Hepatocyte (in vitro differentiated cells): Measurements from ENCODE around the gene IKZF3. TPM values are rescaled to one million over a fixed set of nuclear protein-coding genes. Genes with fewer than 3 reads are reported as not detected.

Source experiments
- DNase-seq: peaks from one replicate; pipeline ENCODE4 v3.0.0-alpha.2; 2016; ENCODE audit warnings: low spot score
- H2AFZ ChIP-seq: fragments of 200-600 bp; sonication (generic); 2 replicates; pipeline ENCODE4 v1.6.0; 2016; ENCODE audit warnings: antibody characterized with exemption, mild to moderate bottlenecking
- H3K27ac ChIP-seq: fragments of 200-600 bp; sonication (generic); 2 replicates; pipeline ENCODE4 v1.5.1; 2016; ENCODE audit warnings: mild to moderate bottlenecking
- H3K27me3 ChIP-seq: fragments of 200-600 bp; sonication (generic); 2 replicates; pipeline ENCODE4 v1.6.1; 2016
- H3K36me3 ChIP-seq: fragments of 200-600 bp; sonication (generic); replicated peaks from 2 replicates; pipeline ENCODE4 v1.5.1; 2016; ENCODE audit warnings: low read depth; ENCODE audit not compliant: insufficient read depth
- H3K4me1 ChIP-seq: fragments of 200-600 bp; sonication (generic); 2 replicates; pipeline ENCODE4 v1.5.1; 2016; ENCODE audit warnings: mild to moderate bottlenecking, moderate library complexity; ENCODE audit not compliant: insufficient read depth
- H3K4me2 ChIP-seq: fragments of 200-600 bp; sonication (generic); 2 replicates; pipeline ENCODE4 v1.6.0; 2016
- H3K4me3 ChIP-seq: fragments of 200-600 bp; sonication (generic); 2 replicates; pipeline ENCODE4 v1.5.1; 2016; ENCODE audit warnings: mild to moderate bottlenecking
- H3K79me2 ChIP-seq: fragments of 200-600 bp; sonication (generic); 2 replicates; pipeline ENCODE4 v1.6.0; 2017; ENCODE audit warnings: mild to moderate bottlenecking
- H3K9me2 ChIP-seq: fragments of 200-600 bp; sonication (generic); replicated peaks from 2 replicates; pipeline ENCODE4 v1.6.0; 2017; ENCODE audit warnings: mild to moderate bottlenecking; ENCODE audit not compliant: insufficient read depth
- H3K9me3 ChIP-seq: fragments of 200-600 bp; sonication (generic); 2 replicates; pipeline ENCODE4 v1.5.1; 2016; ENCODE audit warnings: low read depth, mild to moderate bottlenecking
- H4K20me1 ChIP-seq: fragments of 200-600 bp; sonication (generic); 2 replicates; pipeline ENCODE4 v1.6.0; 2016; ENCODE audit warnings: mild to moderate bottlenecking; ENCODE audit not compliant: insufficient read depth, poor library complexity, severe bottlenecking
- EZH2 ChIP-seq: fragments of 200-600 bp; sonication (generic); IDR thresholded peaks from 2 replicates; pipeline ENCODE4 v1.6.1; 2016; ENCODE audit warnings: antibody characterized with exemption, mild to moderate bottlenecking, borderline replicate concordance
- EZH2phosphoT487 ChIP-seq: fragments of 200-600 bp; sonication (generic); IDR thresholded peaks from one replicate; pipeline ENCODE4 v1.6.1; 2018; ENCODE audit warnings: antibody characterized with exemption, mild to moderate bottlenecking, low read depth, moderate library complexity; ENCODE audit not compliant: unreplicated experiment, severe bottlenecking
- WGBS: methylation state at CpG from one replicate; pipeline ENCODE4 v1.1.6; 2016; ENCODE audit warnings: low lambda C conversion rate; ENCODE audit errors: missing lambda C conversion rate; 5-methylcytosine and 5-hydroxymethylcytosine counted together
- polyA plus RNA-seq: library from polyadenylated mRNA; unstranded; fragments of >200 nt; fragmentation: Nextera tagmentation; extraction: Ambion mirVana; gene quantifications from 2 replicates; pipeline ENCODE4 v1.2.1, GENCODE V29; 2016
- total RNA-seq: library from RNA; depleted of rRNA; stranded (reverse); fragments of >200 nt; gene quantifications from 2 replicates; pipeline ENCODE4 v1.2.3, GENCODE V29; 2014
- TF ChIP-seq, protein P1 (sequence below): fragments of 200-600 bp; sonication (generic); IDR thresholded peaks from 2 replicates; pipeline ENCODE4 v1.5.1; 2016; ENCODE audit warnings: antibody characterized with exemption, mild to moderate bottlenecking; ENCODE audit not compliant: poor library complexity

IKZF3 gene
- total and polyA plus RNA-seq, 2 experiments from 2014 or later, result under 0.01 TPM; not detected in 1

DNA sequence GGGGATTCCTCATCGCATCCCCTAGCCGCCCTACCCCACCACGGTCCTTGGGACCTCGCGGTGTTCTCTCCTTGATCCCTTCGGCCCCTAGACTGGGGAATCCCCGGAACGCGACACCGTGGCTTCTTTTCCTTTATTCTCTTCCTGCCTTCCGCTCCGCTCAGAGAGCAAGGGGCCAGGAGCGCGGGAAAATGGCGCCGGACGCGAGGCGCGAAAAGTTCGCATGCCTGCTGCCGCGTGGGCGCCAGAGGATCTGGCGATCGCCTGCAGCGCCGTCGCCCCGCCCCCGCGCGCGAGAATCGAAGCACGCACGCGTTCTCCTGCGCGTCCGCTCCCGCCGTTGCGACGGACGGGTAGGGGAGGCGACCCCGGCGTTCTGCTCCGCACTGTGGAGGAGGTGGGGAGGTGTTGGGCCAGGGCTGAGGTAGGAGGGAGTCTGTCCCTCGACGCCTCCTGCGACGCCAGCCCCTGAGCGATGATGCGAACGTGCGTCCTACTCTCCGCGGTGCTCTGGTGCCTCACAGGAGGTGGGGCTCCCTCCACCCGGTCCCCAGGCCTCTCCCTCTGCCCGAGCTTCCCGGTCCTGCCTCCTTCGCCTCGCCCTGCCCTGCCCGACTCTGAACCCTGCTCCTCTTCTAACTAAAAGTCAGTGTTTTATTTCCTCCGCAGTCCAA, 3.9 kb upstream of the IKZF3 start, which contains the start of gene ZPBP2:
TSS of gene ZPBP2 (plus strand) at position 323 of the 674 bp plus-strand sequence. CDS start at position 476, 153 bp downstream.
- Histone ChIP-seq H3K79me2 (no peaks in the 10 kb centered on the region), H4K20me1 (no peaks in the 10 kb centered on the region), H3K36me3 (no peaks in the 10 kb centered on the region), H3K9me2 (no peaks in the 10 kb centered on the region), H3K4me3 (no peak within 1 kb of the TSS), H2AFZ (no peak within 1 kb of the TSS), H3K4me1 (peaks cover 5% of the 10 kb centered on the region), H3K4me2 (no peak within 1 kb of the TSS), H3K27me3 (peaks cover 37% of the 10 kb centered on the region), H3K27ac (no peak within 1 kb of the TSS), H3K9me3 (no peaks in the 10 kb centered on the region)
- DNase-seq, result no peak
- TF ChIP-seq EZH2phosphoT487 (no peak), EZH2 (no peak)
- TF ChIP-seq, protein P1, sequence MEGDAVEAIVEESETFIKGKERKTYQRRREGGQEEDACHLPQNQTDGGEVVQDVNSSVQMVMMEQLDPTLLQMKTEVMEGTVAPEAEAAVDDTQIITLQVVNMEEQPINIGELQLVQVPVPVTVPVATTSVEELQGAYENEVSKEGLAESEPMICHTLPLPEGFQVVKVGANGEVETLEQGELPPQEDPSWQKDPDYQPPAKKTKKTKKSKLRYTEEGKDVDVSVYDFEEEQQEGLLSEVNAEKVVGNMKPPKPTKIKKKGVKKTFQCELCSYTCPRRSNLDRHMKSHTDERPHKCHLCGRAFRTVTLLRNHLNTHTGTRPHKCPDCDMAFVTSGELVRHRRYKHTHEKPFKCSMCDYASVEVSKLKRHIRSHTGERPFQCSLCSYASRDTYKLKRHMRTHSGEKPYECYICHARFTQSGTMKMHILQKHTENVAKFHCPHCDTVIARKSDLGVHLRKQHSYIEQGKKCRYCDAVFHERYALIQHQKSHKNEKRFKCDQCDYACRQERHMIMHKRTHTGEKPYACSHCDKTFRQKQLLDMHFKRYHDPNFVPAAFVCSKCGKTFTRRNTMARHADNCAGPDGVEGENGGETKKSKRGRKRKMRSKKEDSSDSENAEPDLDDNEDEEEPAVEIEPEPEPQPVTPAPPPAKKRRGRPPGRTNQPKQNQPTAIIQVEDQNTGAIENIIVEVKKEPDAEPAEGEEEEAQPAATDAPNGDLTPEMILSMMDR, result no peak
- 99% methylated on average over 52 of the region's 67 CpGs for WGBS

DNA sequence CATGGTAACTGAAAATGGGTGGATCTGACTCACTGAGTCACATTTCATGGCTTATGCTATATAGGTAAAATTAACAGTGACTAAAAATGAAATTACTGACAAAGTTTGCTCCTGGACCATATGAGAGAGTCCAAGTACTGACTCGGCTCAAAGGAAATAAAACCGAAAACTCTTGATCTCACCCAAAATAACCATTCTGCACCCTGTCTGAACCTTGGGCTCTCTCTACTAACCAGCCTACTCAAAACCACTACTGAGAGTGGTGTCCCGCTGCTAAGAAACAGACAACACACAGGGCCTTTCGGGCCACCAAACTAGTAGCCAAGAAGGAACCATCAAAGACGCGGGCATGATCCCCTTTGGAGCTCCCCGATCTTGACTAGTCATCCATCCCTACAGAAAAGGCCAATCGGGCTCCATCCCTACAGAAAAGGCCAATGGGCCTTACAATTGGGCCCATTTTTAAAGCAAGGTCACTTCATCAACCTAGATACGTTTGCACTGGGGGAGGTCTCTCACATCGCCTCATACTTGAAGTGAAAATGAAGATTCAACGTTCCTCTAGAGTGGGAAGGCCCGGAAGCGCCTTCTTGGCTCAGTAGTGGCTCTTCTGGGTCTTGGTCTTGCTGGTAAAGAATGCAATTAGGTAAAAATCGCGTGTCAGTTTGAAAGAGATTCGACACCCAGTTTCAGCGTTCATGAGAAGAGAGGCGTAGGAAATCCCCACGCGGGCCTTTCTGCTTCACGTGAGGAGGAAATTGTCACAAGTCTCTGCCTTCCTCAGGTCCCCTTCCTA, 3.2 kb upstream of the IKZF3 start:
- 95% methylated on average over 21 of the region's 21 CpGs for WGBS
- H3K27me3 ChIP-seq, result peaks cover 40% of the 10 kb centered on the region
- no peak overlapping the region for H3K27ac ChIP-seq
- no peaks in the 10 kb centered on the region for H3K36me3 ChIP-seq
- H2AFZ ChIP-seq, result no peak overlapping the region
- no peaks in the 10 kb centered on the region for H3K79me2 ChIP-seq
- no peak overlapping the region for H3K4me3 ChIP-seq
- peaks cover 5% of the 10 kb centered on the region for H3K4me1 ChIP-seq
- H3K4me2 ChIP-seq, result no peak overlapping the region
- H3K9me3 ChIP-seq, result no peaks in the 10 kb centered on the region
- DNase-seq, result no peak
- H4K20me1 ChIP-seq, result no peaks in the 10 kb centered on the region
- H3K9me2 ChIP-seq, result no peaks in the 10 kb centered on the region
- no peak for TF ChIP-seq EZH2
- TF ChIP-seq, protein P1, result no peak

DNA sequence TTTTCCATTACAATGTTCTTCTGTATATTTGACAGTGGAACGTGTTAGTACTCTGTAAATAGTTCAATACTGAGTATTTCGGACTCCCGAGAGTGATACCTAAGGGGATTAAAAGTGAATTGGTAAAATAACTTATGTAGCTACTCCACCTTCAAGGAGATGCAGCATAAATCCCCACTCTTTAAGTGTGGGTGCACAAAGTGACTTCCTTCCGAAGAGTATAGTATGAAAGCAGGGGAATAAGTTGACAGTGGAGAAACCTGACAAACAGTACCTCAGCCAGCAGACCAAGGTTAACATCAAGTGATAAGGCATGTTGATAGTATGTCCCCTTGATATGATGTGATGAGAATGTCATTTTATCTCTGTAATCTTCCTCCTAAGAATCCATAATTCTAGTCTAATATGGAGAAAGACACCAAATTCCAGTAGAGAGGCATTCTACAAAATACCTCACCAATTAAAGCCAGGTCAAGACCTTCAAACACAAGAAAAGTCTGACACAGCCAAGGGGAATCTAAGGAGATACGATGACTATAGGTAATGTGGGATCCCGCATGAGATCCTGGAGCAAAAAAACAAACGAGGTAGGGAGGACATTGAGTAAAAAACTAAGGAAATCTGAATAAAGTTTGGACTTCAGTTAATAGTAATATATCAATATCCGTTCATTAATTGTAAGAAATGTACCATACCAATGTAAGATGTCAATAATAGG, 2.1 kb upstream of the IKZF3 start:
- DNase-seq, result no peak
- TF ChIP-seq EZH2phosphoT487 (no peak), EZH2 (no peak)
- TF ChIP-seq, protein P1, result no peak
- Histone ChIP-seq H3K9me3 (no peaks in the 10 kb centered on the region), H3K9me2 (no peaks in the 10 kb centered on the region), H3K4me2 (no peak overlapping the region), H3K27ac (no peak overlapping the region), H4K20me1 (no peaks in the 10 kb centered on the region), H3K79me2 (no peaks in the 10 kb centered on the region), H3K36me3 (no peaks in the 10 kb centered on the region), H3K4me1 (peaks cover 5% of the 10 kb centered on the region), H3K4me3 (no peak overlapping the region), H3K27me3 (peaks cover 49% of the 10 kb centered on the region), H2AFZ (no peak overlapping the region)
- 78% methylated on average over 8 of the region's 8 CpGs for WGBS
